Measurements from ENCODE around the gene GPR108.

GPR108 gene

DNA sequence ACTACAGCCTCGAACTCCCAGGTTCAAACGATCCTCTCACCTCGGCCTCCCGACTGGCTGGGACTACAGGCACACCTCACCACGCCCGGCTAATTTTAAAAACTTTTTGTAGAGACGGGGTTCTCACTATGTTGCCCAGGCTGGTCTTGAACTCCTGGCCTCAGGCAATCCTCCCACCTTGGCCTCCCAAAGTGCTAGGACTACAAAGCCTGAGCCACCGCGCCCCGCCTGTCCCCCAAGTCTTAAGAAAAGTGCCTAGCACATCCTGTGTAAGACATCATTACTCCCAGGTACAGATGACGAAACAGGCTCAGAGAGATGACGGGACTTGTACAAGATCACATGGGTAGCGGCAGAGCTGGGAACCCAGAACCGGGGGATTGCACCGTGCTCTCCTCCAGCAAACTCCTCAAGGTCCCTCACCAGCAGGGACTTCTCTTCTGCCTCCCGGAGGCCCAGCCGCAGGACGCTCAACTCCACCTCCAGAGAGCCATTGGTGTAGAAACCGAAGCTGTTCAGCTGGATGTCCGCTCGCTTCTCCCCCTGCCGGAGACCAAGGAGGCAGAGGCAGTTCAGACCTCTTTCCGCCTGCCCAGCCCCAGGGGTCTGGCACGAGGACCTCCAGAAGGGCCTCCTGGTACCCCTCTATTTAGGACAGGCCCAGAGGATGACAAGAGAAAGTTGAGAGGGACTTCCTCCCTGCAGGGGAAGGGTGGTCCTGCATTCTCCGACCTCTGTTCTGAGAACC is 1.0 kb downstream of the GPR108 start:
- peak; percentile 79 for DNase-seq

DNA sequence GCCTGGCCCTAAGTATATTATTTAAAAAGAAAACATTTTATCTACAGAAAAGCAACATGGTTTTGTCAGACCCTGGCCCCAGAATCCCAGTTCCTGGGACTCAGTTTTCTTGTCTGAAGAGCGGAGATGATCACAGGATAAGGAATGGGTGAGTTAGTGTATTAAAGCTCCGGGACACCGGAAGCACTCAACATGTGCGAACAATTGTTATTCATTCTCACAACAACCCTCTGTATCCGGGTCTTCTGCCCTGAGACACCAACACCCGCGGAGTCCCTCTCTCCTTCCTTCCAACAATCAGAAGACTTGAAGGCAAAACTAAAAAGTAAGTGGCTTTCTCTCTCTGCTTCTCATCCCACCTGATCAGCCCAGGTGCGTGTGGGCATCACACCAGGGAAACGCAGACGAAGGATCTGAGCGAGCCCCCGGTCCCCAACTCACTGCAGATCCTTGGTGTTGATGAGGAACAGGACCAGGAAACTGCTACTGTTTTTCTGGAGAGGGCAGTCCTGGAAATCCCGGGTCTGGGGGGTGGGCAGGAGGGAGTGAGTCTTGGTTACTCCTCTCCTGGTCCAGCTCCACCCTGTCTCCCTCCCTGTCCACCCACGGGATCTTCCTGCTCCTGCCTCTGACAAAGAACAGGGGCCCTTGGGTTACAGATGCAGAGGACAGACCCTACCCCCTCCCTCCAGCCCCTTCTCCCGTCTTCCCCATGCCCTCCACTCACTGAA is 2.0 kb downstream of the GPR108 start:
- DNase-seq, result no peak

DNA sequence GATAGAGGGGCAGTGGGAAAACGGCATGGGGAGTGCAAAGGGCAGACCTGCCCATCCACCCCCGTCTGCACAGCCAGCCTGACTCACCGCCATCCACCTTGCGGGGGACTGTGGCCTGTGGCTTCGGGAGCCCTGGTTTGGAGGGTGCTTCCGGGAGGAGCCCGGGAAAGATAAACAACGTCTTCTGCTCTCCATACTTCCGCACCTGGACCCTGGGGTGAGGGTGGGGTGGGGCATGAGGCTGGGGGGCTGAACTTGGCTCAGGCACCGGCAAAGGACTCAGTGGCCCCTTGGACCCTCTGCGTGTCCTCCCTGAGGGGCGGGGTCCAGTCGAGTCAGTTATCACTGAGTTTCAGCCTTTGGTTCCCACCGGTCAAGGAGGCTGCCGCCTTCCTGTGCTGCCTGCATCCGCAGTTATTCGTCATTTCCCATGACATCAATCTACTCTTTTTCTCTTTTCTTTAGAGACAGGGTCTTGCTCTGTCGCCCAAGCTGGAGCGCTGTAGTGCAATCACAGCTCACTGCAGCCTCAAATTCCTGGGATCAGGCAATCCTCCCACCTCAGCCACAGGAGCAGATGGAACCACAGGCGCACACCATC is 3.2 kb downstream of the GPR108 start:
- no peak for DNase-seq

DNA sequence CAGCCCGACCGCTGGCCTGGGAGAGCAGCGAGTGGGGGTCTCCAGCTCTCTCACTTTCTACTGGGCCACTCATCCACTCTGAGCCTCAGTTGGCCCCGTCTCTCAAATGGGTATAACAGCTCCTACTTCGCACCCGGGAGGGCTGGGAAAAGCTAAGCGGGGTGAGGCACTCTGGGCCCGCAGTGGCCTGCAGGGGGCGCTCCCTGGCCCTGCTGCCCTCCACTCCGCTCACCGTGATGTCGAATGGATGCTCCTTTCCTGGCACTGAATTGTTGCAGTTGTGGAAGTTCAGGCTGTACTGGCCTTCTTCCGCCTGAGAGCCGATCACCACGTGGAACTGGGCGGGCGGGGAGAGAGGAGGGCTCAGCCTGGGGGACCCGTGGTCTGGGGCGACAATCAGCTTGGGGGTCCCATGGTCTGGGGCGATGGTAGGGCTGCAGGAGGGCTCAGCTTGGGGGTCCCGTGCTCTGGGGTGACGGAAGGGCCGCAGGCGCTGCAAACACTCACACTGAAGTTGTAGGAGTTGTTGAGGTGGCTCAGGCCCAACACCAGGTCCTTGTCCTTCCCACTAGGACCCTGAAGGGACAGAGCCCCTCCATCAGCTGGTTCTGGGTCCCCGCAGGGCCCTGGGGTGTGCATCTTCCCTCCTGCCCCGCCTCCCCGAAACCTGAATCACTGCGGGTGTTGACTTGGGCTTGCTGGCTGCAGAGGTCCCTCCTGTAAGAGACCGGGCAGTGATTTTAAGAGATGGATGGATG is 3.9 kb downstream of the GPR108 start:
- DNase-seq, result peak; percentile 53

DNA sequence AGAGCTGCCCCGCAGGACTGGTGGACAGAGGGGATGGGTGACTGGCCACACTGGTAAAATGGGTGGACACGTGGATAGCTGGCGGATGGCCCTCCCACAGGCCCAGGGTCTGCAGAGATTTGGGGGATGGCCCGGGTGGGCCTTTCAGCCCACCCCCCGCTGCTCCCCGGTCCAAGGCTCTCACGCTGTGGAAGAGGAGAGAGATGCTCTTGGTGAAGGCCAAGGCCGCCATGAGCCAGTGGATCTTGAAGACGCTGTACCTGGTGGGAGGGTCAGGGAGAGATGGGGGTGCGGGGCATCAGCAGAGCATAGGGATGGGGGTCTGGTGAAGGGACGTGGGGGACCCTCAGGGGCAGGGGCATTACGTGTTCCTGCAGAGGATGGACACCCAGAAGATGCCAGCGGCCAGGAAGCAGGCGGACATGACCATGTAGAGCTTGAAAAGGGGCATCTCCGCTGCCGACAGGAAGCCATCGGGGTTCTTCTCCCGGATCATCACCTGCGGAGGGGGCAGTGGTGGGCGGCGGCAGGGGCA is 4.5 kb downstream of the GPR108 start:
- DNase-seq, result no peak

DNA sequence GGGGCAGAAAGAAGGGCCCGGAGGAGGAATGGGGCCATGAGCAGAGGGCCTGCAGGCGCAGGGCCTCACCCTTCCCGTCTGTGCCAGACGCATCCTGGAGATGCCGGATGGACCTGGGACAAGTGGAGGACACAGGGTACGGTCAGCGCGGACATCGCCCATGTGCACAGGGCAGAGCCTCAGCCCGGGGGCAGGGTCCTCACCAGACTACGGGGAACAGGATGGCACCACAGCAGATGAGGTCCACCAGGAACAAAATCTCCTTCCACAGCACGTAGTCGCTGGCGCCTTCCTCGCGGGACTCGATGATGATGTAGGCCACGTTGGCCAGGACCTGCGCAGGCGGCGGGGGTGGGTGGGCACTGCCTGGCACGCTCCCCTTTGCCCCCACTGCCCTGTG is 5.6 kb downstream of the GPR108 start:
- DNase-seq, result no peak

DNA sequence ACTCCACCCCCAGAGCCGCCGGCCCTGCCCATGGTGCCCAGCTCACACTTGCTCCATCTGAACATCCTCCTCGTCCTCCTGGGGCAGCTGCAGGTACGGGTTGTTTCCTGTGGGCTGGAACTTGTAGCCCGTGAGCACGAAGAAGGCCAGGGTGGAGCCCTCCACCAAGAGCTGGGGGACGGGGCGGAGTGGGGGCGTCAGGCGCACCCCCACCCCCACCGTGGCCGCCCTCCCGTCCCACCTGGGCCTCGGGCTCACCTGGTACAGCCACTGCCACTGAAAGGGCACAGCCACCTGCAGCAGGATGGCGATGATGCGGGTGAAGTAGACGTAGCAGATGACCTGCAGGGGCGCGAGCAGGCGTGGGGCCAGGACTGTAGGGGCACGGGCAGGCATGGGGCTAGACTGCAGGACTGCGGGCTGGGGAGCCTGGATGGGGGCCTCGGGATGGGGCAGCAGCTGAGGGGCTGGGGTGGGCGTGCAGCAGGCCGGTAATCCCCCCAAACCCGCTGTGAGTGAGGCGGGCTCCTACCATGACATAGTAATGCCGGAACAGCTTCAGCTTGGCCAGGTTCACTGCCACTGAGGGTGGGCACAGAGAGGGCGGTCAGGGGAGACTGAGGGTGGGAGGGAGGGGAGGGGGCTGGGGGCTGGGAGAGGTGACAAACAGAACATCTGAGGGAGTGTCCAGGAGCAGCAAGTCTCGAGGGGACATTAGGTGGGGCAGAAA is 6.3 kb downstream of the GPR108 start:
- DNase-seq, result no peak

DNA sequence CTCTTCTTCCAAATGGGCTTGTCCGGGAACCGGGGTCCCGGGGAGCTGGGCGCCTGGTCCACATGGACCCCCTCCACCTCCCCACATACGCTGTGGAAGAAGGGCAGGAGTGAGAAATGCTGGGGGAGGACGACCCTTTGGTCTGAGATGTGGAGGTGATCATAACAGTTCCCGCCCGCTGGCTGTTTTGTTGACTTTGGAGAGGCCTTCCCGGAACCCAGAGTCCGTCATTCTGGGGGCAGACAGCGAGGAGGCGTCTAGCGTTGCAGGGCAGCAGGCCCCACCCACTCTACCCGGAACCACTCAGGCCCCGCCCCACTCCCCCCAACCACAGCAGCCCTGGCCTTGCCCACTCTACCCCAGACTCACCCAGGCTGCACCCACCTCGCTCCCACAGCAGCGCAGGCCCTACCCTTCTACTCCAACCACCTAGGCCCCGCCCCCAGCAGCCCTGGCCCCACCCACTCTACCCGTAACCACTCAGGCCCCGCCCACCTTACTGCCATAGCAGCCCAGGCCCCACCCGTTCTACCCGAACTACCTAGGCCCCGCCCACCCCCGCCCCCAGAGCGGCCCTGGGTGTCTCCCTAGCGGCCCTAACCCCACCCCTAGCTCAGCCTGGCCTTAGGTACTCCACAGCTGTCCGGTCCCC is 7.1 kb downstream of the GPR108 start:
- DNase-seq, result peak; percentile 80

DNA sequence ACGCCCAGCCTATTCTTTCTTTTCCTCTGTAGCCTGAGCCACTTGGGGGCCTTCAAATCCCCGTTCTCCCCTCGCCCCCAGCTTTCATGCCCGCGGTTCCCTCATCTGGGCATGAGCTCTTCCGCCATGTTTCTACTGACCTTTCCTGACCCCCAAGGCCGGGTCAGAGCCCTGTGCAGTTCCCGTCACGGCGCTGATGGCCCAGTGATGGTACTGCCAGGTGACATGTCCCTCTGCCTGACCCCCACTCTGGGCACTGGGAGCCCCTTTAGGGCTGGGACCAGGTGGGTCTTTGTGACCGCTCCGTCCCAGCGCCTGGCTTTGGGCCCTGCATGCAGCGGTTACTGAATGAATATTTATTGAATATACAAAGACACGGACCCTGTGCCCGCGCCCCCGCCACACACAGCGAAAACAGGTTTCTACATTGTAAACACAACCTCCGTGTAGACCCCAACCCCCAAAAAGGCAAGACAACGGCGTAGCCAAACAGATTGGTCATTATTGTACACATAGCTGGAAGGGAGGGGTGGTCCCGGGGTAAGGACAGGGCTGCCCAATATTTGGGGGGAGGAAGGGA is 7.7 kb downstream of the GPR108 start:
- no peak for DNase-seq

DNA sequence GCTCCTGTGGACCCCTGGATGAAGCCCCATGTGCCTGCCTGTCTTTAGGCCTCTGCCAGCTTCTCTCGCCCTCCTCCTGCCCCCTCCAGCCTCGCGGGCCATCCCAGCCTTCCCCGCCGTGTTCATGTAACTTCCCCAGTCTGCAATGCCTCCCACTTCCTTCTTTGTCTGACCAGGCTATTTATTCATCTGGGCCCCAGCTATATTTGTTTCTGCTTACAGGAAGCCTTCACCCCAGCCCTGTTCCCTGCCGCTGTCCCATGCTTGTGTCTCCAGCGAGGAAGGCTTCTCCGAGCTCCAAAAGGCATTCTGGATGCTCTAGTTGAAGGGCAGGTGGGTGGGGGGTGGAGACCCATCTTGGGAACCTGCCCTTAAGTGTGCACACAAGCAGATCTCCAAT is 9.0 kb downstream of the GPR108 start:
- no peak for DNase-seq

DNA sequence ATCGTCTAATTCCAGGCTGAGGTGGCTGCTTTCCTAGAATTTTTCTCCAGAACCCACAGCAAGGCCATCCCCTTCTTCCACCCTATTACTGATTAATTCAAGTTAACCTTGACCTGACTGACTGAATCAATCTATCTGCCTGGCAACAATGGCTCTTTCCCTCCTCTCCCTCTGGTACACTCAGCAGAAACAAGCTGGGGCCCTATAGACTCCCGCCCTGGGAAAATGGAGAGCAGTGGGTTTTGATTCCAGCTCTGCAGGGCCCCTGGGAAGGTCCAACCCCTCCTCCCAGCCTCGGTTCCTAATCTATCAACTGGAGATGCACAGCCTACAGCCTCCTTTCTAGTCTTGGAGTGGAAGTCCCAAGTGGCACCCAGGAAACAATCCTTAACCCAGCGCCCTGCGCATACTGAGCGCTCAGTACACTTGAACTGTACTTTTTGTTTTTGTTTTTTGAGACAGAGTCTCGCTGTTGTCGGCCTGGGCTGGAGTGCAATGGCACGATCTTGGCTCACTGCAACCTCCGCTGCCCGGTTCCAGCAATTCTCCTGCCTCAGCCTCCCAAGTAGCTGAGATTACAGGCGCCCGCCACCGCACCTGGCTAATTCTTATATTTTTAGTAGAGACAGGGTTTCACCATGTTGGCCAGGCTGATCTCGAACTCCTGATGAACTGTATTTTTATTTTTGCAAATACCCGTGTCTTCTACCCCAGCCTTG is 11.7 kb downstream of the GPR108 start:
- DNase-seq, result no peak

DNA sequence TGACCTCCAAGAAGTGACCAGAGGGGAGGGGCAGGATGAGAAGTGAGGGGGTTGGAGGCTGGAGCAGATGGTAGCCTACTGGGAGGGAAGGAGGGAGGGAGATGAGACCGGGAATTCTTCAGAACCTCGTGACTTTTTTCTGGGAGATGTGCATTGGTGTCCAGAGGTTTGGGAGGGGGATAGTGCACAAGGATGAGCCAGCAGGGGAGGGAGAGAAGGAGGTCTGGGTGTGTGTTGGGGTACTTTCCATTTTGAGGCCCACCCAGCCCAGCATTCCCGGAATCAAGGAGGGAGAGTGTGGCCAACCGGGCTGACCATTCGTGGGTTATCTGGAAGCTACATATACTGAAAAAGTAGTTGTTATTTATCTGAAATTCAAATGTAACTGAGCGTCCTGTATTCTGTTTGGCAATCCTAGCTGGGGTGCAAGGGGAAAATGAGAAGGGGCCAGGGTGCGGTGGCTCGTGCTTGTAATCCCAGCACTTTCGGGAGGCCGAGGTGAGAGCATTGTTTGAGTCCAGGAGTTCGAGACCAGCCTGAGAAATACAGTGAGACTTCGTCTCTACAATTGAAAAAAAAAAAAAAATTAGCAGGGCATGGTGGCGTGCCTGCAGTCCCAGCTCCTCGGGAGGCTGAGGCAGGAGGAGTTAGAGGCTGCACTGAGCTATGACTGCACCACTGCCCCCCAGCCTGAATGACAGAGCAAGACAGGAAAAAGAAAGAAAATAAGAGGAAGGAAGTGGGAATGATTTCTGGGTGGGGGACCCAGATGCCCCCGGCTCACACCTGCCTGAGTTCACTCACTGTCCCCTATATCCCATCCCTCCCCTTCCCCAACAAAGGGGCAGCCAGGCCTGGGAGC is 12.5 kb downstream of the GPR108 start:
- DNase-seq, result no peak

DNA sequence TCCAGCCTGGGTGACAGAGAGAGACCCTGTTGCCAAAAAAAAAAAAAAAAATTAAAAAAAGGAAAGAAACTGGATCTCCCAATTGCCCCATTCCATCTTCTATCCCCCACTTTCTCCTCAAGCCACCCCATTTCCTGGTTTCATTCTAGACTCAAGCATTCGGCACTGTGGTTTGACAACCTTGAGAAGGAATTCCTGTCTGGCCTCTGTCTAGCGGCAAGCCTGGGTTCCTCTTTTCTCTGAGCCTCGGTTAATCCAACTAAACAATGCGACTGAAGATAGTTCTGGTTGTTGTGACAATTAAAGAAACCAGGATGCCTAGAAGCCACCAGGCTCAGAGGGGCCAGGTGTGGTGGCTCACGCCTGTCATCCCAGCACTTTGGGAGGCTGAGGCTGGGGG is 13.6 kb downstream of the GPR108 start:
- DNase-seq, result no peak

DNA sequence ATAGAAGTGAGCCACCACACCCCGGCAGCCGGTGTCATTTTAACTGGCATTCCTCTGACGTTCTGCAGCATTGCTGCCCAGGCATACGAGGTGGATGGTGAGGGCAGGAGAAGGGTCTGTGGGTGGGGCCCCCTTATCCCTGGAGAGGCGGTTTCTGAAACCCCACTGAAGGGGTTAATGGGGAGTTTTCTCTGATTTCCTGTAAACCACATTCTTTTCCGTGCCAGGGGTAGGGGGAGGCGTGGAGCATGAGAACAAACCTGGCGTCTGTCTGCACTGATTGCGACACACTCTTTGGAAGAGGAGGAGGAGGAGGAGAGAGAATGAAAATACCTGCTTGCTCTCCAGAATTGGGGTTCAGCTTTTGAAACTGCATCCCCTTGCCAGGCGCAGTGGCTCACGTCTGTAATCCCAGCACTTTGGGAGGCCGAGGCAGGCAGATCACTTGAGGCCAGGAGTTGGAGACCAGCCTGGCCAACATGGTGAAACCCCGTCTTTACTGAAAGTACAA is 14.2 kb downstream of the GPR108 start:
- DNase-seq, result no peak

DNA sequence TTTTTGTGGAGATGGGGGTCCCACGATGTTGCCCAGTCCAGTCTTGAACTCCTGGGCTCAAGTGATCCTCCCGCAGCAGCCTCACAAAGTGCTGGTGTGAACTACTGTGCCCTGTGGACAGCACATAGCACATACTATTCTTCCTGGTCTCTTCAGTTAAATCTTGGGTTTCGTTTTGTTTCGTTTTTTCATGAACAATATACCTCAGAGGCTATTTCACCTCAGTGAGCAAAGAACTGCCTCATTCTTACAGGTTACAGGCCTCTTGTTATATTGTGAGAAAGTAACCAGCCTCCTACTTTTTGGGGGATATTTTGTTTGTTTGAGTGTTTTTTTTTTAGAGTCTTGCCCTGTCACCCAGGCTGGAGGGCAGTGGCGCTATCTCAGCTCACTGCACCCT is 15.6 kb downstream of the GPR108 start:
- no peak for DNase-seq

DNA sequence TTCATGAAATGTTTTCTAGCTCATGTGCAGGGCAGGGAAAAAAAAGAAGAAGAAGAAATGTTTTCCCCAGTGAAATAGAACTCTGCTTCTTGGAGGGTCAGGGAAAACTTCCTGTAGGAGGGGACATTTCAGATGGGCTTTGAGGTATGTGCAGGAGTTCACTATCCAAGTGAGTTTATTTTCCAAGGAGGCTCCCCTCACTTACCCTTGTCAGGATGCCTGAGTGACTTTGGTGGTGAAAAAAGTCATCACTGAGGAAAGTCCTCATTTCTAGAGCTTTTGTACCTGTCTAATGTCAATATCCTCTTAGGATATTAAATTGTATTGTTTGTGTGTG is 16.3 kb downstream of the GPR108 start:
- no peak for DNase-seq

DNA sequence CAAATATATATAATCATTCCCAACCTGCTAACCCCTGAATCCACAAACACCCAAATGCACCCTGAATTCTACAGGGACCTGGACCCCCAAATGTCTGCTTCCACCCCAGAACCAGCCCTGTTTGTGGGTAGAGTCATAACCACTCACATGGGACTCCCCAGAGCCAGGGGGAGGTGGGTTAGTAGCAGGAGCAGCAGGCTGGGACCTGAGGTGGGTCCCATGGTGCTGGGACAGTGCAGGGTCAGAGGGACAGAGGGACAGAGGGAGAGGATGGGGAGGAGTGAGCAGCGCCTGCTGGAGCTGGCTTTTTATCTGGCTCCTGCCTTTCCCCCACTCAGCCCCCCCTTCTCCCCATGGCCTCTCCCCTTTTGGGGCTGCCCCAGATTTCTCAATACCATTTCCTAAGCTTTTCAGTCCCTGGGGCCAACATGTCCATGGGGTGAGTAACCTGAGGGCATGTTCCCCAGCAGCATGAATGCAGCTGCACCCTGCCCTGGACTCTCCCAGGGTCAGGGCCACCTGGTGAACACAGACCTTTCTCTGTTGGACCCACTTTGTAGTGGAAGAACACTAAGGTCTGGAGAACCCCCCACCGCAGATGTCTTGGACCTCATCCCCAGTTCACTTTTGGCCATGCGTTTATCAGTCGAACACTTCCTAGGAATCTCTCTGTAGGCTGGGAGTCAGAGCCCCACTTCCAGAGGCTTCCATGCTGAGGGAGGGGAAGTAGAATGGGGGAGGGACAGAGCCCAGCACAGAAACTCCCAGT is 16.8 kb downstream of the GPR108 start, which contains the start of gene C3:
TSS of gene C3 (minus strand) at position 282 of the 769 bp plus-strand sequence. CDS start at position 221, 61 bp downstream.
- no peak for DNase-seq

DNA sequence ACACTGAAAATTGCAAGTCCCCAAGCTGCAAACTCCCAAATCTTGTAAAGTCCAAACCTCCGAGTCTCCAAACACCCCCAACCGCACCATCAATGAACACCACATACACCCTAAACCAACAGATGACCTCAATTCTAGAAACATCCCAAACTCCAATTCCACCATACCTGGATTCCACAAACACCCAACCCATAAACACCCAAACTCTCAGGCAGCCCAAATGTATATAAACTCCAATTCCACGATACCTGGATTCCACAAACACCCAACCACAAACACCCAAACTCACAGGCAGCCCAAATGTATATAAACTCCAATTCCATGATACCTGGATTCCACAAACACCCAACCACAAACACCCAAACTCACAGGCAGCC is 17.4 kb downstream of the GPR108 start:
- DNase-seq, result no peak

DNA sequence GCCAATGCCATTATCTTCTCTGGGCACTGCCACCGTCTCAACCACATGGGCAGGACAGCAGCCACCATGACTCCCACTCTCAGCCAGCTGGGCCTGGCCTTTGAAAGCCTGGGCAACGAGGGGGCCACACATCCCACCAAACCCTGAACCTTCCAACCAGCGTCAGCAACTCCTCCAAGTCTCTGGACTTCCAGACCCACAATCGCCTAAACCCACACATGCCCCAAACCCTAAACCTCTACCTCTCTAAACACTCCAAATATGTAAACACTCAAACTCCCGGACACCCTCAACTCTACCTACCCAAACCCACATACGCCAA is 17.9 kb downstream of the GPR108 start:
- DNase-seq, result no peak

All from activated CD4-positive, alpha-beta T cell treated with anti-CD3 and anti-CD28 coated beads for 48 hours (primary cell).